Endothelial cell of umbilical vein (primary cell): ENCODE data around the gene GNRHR. TPM values are rescaled to one million over a fixed set of nuclear protein-coding genes. Genes with fewer than 3 reads are reported as not detected.
"Not testable (repeated sequence)": the region's sequence is repeated elsewhere in the genome, so short reads cannot be mapped to it uniquely, and the experiment has no call there.

Experiments used
- BruUV-seq: library from RNA; stranded (reverse); fragments of 400-500 nt; replicated peaks from 2 replicates; lab custom pipeline; 2021; lab: Mats Ljungman, UMichigan
- CTCF ChIA-PET: fragments of 300-600, 350-600 bp; sonication (Branson Sonifier 250); formaldehyde crosslinking; loops from one replicate; lab custom pipeline; 2021; ENCODE audit warnings: antibody characterized with exemption, inconsistent platforms; lab: Charles Lee
- POLR2A ChIA-PET: fragments of 300-600, 350-600 bp; sonication (Branson Sonifier 250); formaldehyde crosslinking; loops from one replicate; lab custom pipeline; 2021; ENCODE audit warnings: antibody characterized with exemption, inconsistent platforms; lab: Charles Lee
- DNase-seq: peaks from one replicate; pipeline ENCODE4 v3.0.0-alpha.2; 2011; ENCODE audit warnings: low read depth, low spot score
- FAIRE-seq: peaks from 2 replicates; lab custom pipeline; 2011; peaks lifted over from hg19 to GRCh38; lab: Jason Lieb, UNC
- H2AFZ ChIP-seq: 2 replicates; pipeline ENCODE4 v1.6.0; 2012; ENCODE audit warnings: low read depth, low read length, control low read depth, inconsistent platforms
- H3K27ac ChIP-seq: 2 replicates; pipeline ENCODE4 v1.5.1; 2011; ENCODE audit warnings: low read depth, mild to moderate bottlenecking, control low read depth, low read length, moderate library complexity; ENCODE audit not compliant: insufficient read depth
- H3K27me3 ChIP-seq, 2 experiments: 2 replicates each; pipeline versions ENCODE4 v1.6.0 to v1.6.1; 2011; ENCODE audit warnings: low read length in 2 of 2, mixed read lengths in 1 of 2; ENCODE audit not compliant: control insufficient read depth in 2 of 2, insufficient read depth in 2 of 2
- H3K36me3 ChIP-seq, 2 experiments: 2 replicates in 1 of 2; 3 replicates in 1 of 2; pipeline ENCODE4 v1.5.1; 2011; ENCODE audit warnings: low read length in 2 of 2, mild to moderate bottlenecking in 1 of 2, moderate library complexity in 1 of 2; ENCODE audit not compliant: control insufficient read depth in 2 of 2, insufficient read depth in 2 of 2; ENCODE audit errors: extremely low read depth in 1 of 2
- H3K4me1 ChIP-seq: 3 replicates; pipeline ENCODE4 v1.5.1; 2011; ENCODE audit warnings: mild to moderate bottlenecking, low read length; ENCODE audit not compliant: control insufficient read depth, insufficient read depth; ENCODE audit errors: extremely low read depth
- H3K4me2 ChIP-seq: 2 replicates; pipeline ENCODE4 v1.6.1; 2011; ENCODE audit warnings: low read length, control low read depth, mixed read lengths; ENCODE audit not compliant: insufficient read depth
- H3K4me3 ChIP-seq, 3 experiments: fragments of 200-600 bp in 1 of 3; sonication (generic), shearing (Covaris generic) in 1 of 3; replicated peaks in 1 of 3; 2 replicates each; pipeline ENCODE4 v1.5.1; 2011 to 2016; ENCODE audit warnings: control low read depth in 3 of 3, low read length in 3 of 3, mild to moderate bottlenecking in 2 of 3, inconsistent platforms in 1 of 3, low read depth in 1 of 3, moderate library complexity in 1 of 3; ENCODE audit not compliant: insufficient read depth in 1 of 3
- H3K79me2 ChIP-seq: 2 replicates; pipeline ENCODE4 v1.6.0; 2012; ENCODE audit warnings: low read length, inconsistent platforms; ENCODE audit not compliant: control insufficient read depth, insufficient read depth
- H3K9ac ChIP-seq: replicated peaks from 2 replicates; pipeline ENCODE3; 2011; ENCODE audit warnings: low read length, control low read depth; ENCODE audit not compliant: insufficient read depth; ENCODE audit errors: extremely low read depth
- H3K9me1 ChIP-seq: replicated peaks from 3 replicates; pipeline ENCODE4 v1.6.0; 2011; ENCODE audit warnings: mild to moderate bottlenecking, low read length; ENCODE audit not compliant: control insufficient read depth, insufficient read depth; ENCODE audit errors: extremely low read depth
- H3K9me3 ChIP-seq: replicated peaks from 2 replicates; pipeline ENCODE4 v1.5.1; 2012; ENCODE audit warnings: low read length, inconsistent platforms; ENCODE audit not compliant: control insufficient read depth, insufficient read depth
- H4K20me1 ChIP-seq: replicated peaks from 2 replicates; pipeline ENCODE3; 2011; ENCODE audit warnings: mild to moderate bottlenecking, low read length; ENCODE audit not compliant: control insufficient read depth, insufficient read depth; ENCODE audit errors: extremely low read depth
- CTCF ChIP-seq, 2 donors: IDR thresholded peaks; 1 replicate in 1 of 2; 2 replicates in 1 of 2; pipeline ENCODE4 v1.5.1; 2011; ENCODE audit warnings: low read length in 2 of 2, mild to moderate bottlenecking in 2 of 2, moderate library complexity in 2 of 2, control low read depth in 1 of 2, inconsistent platforms in 1 of 2, low read depth in 1 of 2; ENCODE audit not compliant: insufficient read depth in 1 of 2; ENCODE audit errors: extremely low read depth in 1 of 2
- EZH2 ChIP-seq: IDR thresholded peaks from 2 replicates; pipeline ENCODE4 v1.6.1; 2012; ENCODE audit warnings: borderline replicate concordance, low read depth, mild to moderate bottlenecking, moderate library complexity, low read length, inconsistent platforms; ENCODE audit not compliant: severe bottlenecking
- FOS ChIP-seq: IDR thresholded peaks from 2 replicates; pipeline ENCODE4 v1.6.1; 2011; ENCODE audit warnings: mild to moderate bottlenecking, low read length, moderate library complexity, borderline replicate concordance; ENCODE audit not compliant: insufficient read depth
- GATA2 ChIP-seq: IDR thresholded peaks from 2 replicates; pipeline ENCODE4 v1.7.0; 2011; ENCODE audit warnings: low read depth, mild to moderate bottlenecking, moderate library complexity, mixed read lengths, low read length; ENCODE audit not compliant: insufficient read length, insufficient read depth
- JUN ChIP-seq: IDR thresholded peaks from 2 replicates; pipeline ENCODE4 v1.6.1; 2011; ENCODE audit warnings: borderline replicate concordance, low read depth; ENCODE audit not compliant: insufficient read length, insufficient read depth
- MAX ChIP-seq: IDR thresholded peaks from 2 replicates; pipeline ENCODE4 v1.6.1; 2011; ENCODE audit not compliant: insufficient read depth, insufficient read length
- MYC ChIP-seq: IDR thresholded peaks from one replicate; pipeline ENCODE4 v1.6.1; 2011; ENCODE audit warnings: mild to moderate bottlenecking, low read depth, low read length
- POLR2A ChIP-seq: IDR thresholded peaks from 2 replicates; pipeline ENCODE4 v1.6.1; 2012; ENCODE audit warnings: low read depth, mild to moderate bottlenecking, control low read depth, low read length
- POLR2AphosphoS5 ChIP-seq: IDR thresholded peaks from 2 replicates; pipeline ENCODE4 v1.6.1; 2012; ENCODE audit warnings: low read depth, mild to moderate bottlenecking, control low read depth, low read length, moderate library complexity; ENCODE audit not compliant: insufficient read depth
- dilution Hi-C: fragments of 300-500 bp; cut with MboI; formaldehyde crosslinking; loops from one replicate; pipeline ENCODE4 v1.15.0; 2019; ENCODE audit warnings: low sequenced_read_pairs; ENCODE audit not compliant: extremely low pct_ligation_motif_present
- intact Hi-C: fragments of 100-400 bp; cut with micrococcal nuclease; formaldehyde crosslinking; loops from one replicate; pipeline ENCODE4 v1.10.0; 2022
- polyA plus RNA-seq, 4 experiments: library from polyadenylated mRNA; depleted of rRNA in 3 of 4; stranded (reverse) in 3 of 4; unstranded in 1 of 4; fragments of >200 nt; gene quantifications; 2 replicates each; pipeline versions ENCODE4 v1.2.1 to v1.2.3, GENCODE V29; 2011 to 2012; ENCODE audit warnings: missing spikeins in 1 of 4
- total RNA-seq: library from RNA; stranded (reverse); gene quantifications from 2 replicates; pipeline ENCODE4 v1.2.3, GENCODE V29; 2021

The GNRHR gene
- total and polyA plus RNA-seq, 2 donors (not counting 3 experiments of a cell fraction or from before 2014, with no cell fraction given), result not detected

- BruUV-seq, result no TSS peak
- dilution Hi-C loops, result no loop called here
- no peak for FAIRE-seq
- no peak overlapping the region for H3K4me2 ChIP-seq
- H3K27me3 ChIP-seq, result no peaks in the 10 kb centered on the region
- no peaks in the 10 kb centered on the region for H3K36me3 ChIP-seq
- no peaks in the 10 kb centered on the region for H3K9me3 ChIP-seq
- peak; percentile 5 for DNase-seq
- H3K4me3 ChIP-seq, result no peak overlapping the region
- no peaks in the 10 kb centered on the region for H3K9me1 ChIP-seq
- no peak overlapping the region for H3K27ac ChIP-seq
- no peaks in the 10 kb centered on the region for H3K79me2 ChIP-seq
- H4K20me1 ChIP-seq, result no peaks in the 10 kb centered on the region
- H2AFZ ChIP-seq, result no peak overlapping the region
- H3K9ac ChIP-seq, result no peak overlapping the region
- intact Hi-C loops, result no loop called here
- CTCF ChIA-PET, result interaction anchor here (2.5 kb wide), 1 partner anchor 17 kb away, joined by 24 read pairs; no protein-coding TSS in a partner anchor
- H3K4me1 ChIP-seq, result no peaks in the 10 kb centered on the region
- TF ChIP-seq POLR2A, result no peak
- TF ChIP-seq GATA2, result no peak
- no peak for TF ChIP-seq CTCF (IDR thresholded peaks at IDR 0.05; ENCODE audit: extremely low read depth in 1 of 2, insufficient read depth in 1 of 2, low read depth in 1 of 2, low read length in 2 of 2)
- TF ChIP-seq POLR2AphosphoS5, result no peak
- TF ChIP-seq MYC, result no peak
- TF ChIP-seq FOS, result no peak
- TF ChIP-seq JUN, result no peak
- no peak for TF ChIP-seq EZH2
- no peak for TF ChIP-seq MAX
- POLR2A ChIA-PET, result no interaction called here
Measured at GRCh38 chr4:67762086-67762485, 7.9 kb upstream of the GNRHR start.

- CTCF ChIA-PET, result interaction anchor here (3.2 kb wide), 1 partner anchor 10 kb away, joined by 29 read pairs; no protein-coding TSS in a partner anchor
- H3K4me1 ChIP-seq, H3K4me3 ChIP-seq, H3K9ac ChIP-seq, POLR2A ChIA-PET, DNase-seq, H3K79me2 ChIP-seq, H3K36me3 ChIP-seq, H3K9me1 ChIP-seq, BruUV-seq, H4K20me1 ChIP-seq, H3K27ac ChIP-seq, H2AFZ ChIP-seq, intact Hi-C loops, H3K27me3 ChIP-seq, FAIRE-seq, H3K9me3 ChIP-seq, H3K4me2 ChIP-seq, dilution Hi-C loops: not testable (repeated sequence)
Measured at GRCh38 chr4:67756991-67757390, 2.8 kb upstream of the GNRHR start.
